ENCODE results near the gene PI4K2B.

PI4K2B gene

DNA sequence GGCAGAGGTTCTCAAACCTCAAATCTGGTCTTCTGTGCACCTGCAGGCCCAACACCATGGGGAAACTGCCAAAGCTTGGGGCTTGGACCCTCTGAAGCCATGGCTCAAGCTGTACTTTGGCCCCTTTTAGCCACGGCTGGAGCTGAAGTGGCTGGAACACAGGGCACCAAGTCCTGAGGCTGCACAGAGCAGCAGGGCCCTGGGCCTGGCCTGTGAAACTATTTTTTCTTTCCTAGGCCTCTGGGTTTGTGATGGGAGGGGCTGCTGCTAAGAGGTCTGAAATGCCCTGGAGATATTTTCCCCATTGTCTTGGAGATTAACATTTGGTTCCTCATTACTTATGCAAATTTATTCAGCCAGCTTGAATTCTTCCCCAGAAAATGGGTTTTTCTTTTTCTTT is 18.3 kb upstream of the PI4K2B start:
- Histone ChIP-seq H3K27ac (replicated peaks) (no peak overlapping the region), H3K4me3 (replicated peaks; ENCODE audit: insufficient read depth, low read length) (no peak overlapping the region), H3K27me3 (ENCODE audit: insufficient read depth, poor library complexity, severe bottlenecking) (no peaks in the 10 kb centered on the region)
- no peak for DNase-seq (ENCODE audit: low read depth in 1 of 2, low spot score in 1 of 2)
- no peak for TF ChIP-seq CTCF (IDR thresholded peaks at IDR 0.05; ENCODE audit: insufficient read depth, low read length)
- no peak for TF ChIP-seq GABPA (IDR thresholded peaks at IDR 0.05; ENCODE audit: low read depth)
- no peak for TF ChIP-seq POLR2AphosphoS5 (IDR thresholded peaks at IDR 0.05; ENCODE audit: low read depth)
- TF ChIP-seq, protein P1, sequence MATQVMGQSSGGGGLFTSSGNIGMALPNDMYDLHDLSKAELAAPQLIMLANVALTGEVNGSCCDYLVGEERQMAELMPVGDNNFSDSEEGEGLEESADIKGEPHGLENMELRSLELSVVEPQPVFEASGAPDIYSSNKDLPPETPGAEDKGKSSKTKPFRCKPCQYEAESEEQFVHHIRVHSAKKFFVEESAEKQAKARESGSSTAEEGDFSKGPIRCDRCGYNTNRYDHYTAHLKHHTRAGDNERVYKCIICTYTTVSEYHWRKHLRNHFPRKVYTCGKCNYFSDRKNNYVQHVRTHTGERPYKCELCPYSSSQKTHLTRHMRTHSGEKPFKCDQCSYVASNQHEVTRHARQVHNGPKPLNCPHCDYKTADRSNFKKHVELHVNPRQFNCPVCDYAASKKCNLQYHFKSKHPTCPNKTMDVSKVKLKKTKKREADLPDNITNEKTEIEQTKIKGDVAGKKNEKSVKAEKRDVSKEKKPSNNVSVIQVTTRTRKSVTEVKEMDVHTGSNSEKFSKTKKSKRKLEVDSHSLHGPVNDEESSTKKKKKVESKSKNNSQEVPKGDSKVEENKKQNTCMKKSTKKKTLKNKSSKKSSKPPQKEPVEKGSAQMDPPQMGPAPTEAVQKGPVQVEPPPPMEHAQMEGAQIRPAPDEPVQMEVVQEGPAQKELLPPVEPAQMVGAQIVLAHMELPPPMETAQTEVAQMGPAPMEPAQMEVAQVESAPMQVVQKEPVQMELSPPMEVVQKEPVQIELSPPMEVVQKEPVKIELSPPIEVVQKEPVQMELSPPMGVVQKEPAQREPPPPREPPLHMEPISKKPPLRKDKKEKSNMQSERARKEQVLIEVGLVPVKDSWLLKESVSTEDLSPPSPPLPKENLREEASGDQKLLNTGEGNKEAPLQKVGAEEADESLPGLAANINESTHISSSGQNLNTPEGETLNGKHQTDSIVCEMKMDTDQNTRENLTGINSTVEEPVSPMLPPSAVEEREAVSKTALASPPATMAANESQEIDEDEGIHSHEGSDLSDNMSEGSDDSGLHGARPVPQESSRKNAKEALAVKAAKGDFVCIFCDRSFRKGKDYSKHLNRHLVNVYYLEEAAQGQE (IDR thresholded peaks at IDR 0.05; ENCODE audit: insufficient replicate concordance, low read depth) = no peak
- TF ChIP-seq SPI1 (IDR thresholded peaks at IDR 0.05; ENCODE audit: borderline replicate concordance, low read depth) = no peak

GRCh38 chr4:25221377-25221776 is 12.5 kb upstream of the PI4K2B start:
- Histone ChIP-seq H3K4me3 (replicated peaks; ENCODE audit: insufficient read depth, low read length) (no peak overlapping the region), H3K27ac (replicated peaks) (no peak overlapping the region), H3K27me3 (ENCODE audit: insufficient read depth, poor library complexity, severe bottlenecking) (no peaks in the 10 kb centered on the region)
- DNase-seq (ENCODE audit: low read depth in 1 of 2, low spot score in 1 of 2) = no peak
- TF ChIP-seq CTCF (IDR thresholded peaks at IDR 0.05; ENCODE audit: insufficient read depth, low read length) = no peak
- no peak for TF ChIP-seq POLR2AphosphoS5 (IDR thresholded peaks at IDR 0.05; ENCODE audit: low read depth)
- TF ChIP-seq, protein P1 (IDR thresholded peaks at IDR 0.05; ENCODE audit: insufficient replicate concordance, low read depth) = no peak
- no peak for TF ChIP-seq GABPA (IDR thresholded peaks at IDR 0.05; ENCODE audit: low read depth)
- no peak for TF ChIP-seq SPI1 (IDR thresholded peaks at IDR 0.05; ENCODE audit: borderline replicate concordance, low read depth)

DNA sequence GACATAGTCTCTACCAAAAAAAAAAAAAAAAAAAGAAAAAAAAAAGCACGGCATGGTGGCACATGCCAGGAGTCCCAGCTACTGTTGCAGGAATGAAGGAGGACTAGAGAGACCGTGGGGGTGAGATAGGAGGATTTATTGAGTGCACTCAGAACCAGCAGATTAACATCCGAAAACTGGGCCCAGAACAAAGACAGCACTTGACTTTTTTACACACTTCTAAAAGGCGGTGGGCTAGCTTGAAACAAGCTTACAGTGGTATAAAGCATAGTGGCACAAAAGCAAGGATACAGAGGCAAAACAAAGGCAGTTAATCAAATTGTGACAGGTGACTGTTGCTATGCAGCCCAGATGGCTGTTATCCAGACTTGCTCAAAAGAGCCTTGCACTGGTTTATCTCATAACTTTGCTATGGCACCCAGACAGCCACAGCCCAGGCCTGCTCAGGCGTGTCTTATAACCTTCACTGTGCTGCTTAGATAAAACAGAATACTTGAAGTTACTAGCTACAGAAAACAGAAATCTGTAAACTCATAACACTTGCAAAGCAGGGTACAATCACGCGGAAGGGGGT is 9.9 kb upstream of the PI4K2B start:
- H3K4me3 ChIP-seq (replicated peaks; ENCODE audit: insufficient read depth, low read length) = no peak overlapping the region
- DNase-seq (ENCODE audit: low read depth in 1 of 2, low spot score in 1 of 2) = peak in 1 of 2 experiments; percentile 31
- no peak for TF ChIP-seq SPI1 (IDR thresholded peaks at IDR 0.05; ENCODE audit: borderline replicate concordance, low read depth)
- TF ChIP-seq CTCF (IDR thresholded peaks at IDR 0.05; ENCODE audit: insufficient read depth, low read length) = no peak
- no peak for TF ChIP-seq GABPA (IDR thresholded peaks at IDR 0.05; ENCODE audit: low read depth)
- TF ChIP-seq, protein P1 (IDR thresholded peaks at IDR 0.05; ENCODE audit: insufficient replicate concordance, low read depth) = no peak
- no peak for TF ChIP-seq POLR2AphosphoS5 (IDR thresholded peaks at IDR 0.05; ENCODE audit: low read depth)

More for the DNA sequence above, 9.9 kb upstream of the PI4K2B start:
- Histone ChIP-seq H3K27ac (replicated peaks) (no peak overlapping the region), H3K27me3 (ENCODE audit: insufficient read depth, poor library complexity, severe bottlenecking) (no peaks in the 10 kb centered on the region)

Measured in HL-60 (cell line).